ENCODE results near the gene DTNBP1.

DNA sequence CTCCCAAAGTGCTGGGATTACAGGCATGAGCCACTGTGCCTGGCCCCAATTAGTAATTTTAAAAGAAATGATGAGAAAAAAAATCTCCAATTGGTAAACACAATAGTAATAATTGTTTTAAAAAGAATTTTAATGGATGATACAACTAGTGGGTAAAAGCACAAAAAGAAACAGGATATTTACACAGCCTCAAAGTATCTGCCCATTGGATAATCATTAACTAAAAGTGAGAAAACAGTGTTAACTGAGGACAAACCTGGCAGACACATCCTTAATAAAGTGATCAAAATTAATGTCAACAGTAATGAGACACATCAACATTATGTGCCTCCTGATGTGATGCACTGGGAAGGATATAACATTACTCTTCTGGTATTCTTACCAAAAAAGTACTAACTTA is 24.5 kb downstream of the DTNBP1 start:
- no peak for TF ChIP-seq POLR2AphosphoS5 (IDR thresholded peaks at IDR 0.05; ENCODE audit: low read depth, low read length)
- TF ChIP-seq TAF1 (IDR thresholded peaks at IDR 0.05; ENCODE audit: borderline replicate concordance, insufficient read depth, low read length) = no peak

Data from PFSK-1 (cell line).